SH-SY5Y (cell line): Measurements from ENCODE around the gene NGEF.

ENCODE experiments used
- GATA2 ChIP-seq: IDR thresholded peaks from 2 replicates; pipeline ENCODE4 v1.6.1; 2011; ENCODE audit warnings: mild to moderate bottlenecking, low read depth, low read length
- GATA3 ChIP-seq: IDR thresholded peaks from 2 replicates; pipeline ENCODE4 v1.6.1; 2011; ENCODE audit warnings: low read depth, mild to moderate bottlenecking, low read length, moderate library complexity

DNA sequence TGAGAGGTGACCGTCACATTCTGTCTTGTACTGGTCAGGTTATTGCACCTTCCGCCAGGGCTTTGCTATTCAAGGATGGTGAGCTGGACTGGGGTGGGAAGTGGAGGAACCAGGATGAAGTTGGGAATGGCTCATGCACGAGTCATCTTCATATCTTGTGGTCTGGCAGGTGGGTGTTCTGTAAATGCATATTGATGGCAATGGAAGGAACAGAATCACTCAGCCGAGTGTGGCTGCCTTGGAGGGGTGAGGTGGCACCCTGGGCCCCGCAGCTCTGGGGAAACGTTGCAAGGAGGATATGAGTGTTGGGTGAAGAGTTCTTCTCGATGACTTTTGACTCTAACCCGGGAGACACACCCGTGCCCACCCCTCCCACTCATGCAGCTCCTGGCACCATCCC is 20.6 kb upstream of the NGEF start:
- no peak for TF ChIP-seq GATA3
- no peak for TF ChIP-seq GATA2
